NCI-H2081 (cell line): ENCODE measurements around the gene HIF1A.
A peak's percentile ranks its signal among the peaks of the same experiment; 100 is the strongest.
"Not testable (repeated sequence)": the region's sequence is repeated elsewhere in the genome, so short reads cannot be mapped to it uniquely, and the experiment has no call there.

Experiments used
- DNase-seq, 2 experiments: peaks; one replicate each; lab custom pipeline; 2025; lab: John Stamatoyannopoulos, UW

HIF1A gene

DNA sequence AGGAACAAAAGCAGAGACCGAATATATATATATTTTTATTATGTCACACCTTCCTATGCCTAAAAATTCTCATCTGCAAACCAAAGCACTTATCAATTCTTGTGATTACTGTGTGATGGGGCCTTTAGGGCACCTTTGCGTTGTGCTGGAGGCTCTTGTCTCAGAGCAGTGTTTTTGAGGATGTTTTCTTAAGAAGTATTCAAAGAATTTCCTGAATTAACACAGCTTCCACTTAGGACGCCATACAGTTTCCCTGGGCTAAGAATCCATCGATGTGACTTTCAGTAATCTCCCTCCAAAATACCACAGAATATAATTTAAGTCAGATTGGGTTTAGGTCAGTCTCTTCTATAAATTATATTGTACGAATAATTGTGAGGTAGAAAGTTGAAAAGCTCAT lies 22.0 kb upstream of the HIF1A start:
- no peak for DNase-seq

- no peak for DNase-seq
Observed at GRCh38 chr14:61675291-61675690, 20.0 kb upstream of the HIF1A start.

GRCh38 chr14:61677479-61677878 lies 17.8 kb upstream of the HIF1A start:
- DNase-seq, result no peak

DNA sequence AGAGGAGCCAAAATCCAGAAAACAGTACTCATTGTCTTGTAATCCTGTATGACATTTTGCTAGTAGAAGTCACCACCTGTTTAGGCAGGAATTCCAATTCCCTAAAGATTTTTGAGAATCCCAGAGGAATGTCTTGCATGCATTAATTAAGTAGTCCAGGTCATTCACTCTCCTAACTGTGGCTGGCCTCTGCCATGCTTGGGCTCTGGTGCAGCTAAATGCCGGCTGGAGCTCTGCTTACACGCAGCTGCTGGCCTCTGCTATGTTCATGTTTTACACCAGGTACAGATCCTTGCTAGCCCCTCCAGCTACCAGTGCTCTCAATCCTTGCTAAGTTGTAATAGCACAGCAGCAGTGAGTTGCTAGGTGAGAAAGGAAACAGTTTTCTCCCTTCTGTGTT lies 16.3 kb upstream of the HIF1A start:
- DNase-seq, result no peak

DNA sequence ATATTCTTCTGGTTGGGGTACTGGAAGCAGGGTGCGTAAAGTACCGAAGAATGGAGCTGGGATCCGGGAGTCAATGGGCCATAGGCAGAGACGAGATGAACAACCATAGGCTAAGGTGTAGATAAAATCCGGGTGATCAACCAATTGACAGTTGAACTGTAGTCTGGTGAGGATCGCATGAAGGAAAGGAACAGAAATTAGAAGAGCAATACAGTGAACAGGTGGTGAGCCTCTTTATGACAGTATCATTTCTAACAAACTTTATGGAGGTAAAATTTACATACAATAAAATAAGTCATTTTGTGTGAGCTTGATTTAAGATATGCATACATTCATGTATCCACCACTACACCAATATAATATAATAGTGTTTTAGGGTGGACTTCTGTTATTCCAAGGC lies 13.9 kb upstream of the HIF1A start:
- DNase-seq, result no peak

DNA sequence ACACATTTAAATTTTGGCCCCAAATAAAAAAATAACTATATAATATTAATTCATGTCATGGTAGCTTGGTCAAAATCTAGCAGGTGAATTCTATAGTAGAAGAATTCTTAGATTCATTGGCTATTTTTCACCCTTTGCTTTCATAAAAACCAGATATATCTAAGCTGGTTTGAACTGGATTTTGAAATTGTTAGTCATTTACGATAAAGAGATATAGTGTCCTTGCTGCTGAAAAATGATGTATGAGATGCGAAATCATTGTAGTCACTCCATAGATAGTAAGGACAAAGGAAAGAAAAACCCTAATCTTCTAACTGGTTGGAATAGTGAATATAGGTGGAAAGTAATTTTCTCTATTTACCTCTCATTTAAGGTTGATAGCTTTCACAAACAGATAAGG lies 12.2 kb upstream of the HIF1A start:
- no peak for DNase-seq

DNA sequence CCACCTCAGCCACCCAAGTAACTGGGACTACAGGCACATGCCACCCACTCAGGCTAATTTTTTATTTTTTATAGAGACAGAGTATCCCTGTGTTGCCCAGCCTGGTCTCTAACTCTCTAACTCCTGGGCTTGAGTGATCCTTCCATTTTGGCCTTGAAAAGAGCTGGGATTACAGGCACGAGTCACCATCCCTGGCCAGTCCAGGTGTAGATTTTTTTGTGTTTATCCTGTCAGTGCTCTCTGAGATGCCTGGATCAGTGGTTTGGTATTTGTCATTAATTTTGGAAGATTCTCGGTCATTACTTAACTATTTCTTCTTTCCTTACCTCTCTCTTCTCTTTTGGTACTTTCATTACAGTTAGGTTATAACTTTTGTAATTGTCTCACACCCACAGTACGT lies 5.3 kb upstream of the HIF1A start:
- DNase-seq, result no peak

DNA sequence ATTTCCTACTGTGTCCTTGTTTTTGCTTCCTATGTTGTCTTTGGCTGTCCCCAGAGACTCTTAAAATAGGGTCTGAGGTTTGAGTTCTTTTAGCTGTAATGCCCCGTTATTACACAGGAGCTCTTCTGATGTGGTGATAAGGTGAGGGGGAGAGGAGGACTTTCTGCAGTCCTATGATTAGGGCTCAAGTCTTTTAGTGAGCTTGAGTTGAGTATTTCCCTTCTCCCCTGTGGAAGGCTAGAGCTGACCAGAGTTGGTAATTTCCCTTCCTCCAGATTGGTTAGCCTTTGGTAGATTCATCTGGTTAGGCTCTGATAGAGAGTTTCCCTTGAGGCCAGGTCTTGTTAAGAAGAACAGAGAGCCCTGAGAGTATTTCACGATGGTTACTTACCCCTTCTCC lies 4.3 kb upstream of the HIF1A start:
- no peak for DNase-seq

DNA sequence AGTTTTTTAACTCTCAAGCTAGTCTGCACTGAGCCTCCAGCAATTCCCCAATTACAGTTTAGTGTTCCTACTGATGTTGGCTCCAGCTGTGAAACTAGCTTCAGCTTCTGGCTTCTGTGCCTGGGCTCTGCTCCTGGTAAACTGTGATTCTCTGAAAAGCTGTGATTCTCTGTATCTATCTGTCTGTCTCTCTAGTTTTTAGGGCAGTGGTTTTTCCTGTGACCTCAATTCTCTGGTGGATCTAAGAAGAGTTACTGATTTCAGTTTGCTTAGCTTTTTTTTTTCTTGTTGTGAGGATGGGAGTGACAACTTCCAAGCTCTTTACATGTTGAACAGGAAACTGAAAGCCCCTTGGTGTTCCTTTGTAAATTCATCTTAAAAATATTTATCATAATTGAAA lies 3.8 kb upstream of the HIF1A start:
- DNase-seq, result no peak

DNA sequence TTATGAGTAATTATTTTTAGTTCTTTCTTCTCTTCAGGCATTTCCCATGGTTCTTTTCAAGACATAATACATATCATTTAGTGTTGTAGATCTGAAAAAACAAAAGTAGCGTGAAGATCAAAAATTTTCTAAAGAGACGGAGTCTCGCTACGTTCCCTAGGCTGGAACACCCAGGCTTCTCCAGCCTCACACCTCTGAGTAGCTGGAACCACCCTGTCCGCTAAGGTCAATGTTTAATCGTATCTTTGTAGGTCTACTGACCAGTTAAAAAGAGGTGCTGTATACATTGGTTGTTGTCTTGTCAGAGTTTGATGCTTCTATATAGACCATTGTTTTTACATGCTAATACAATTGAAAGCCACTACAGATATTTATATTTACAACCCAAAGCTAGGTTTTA lies 1.3 kb upstream of the HIF1A start:
- no peak for DNase-seq

GRCh38 chr14:61695695-61696527 lies 598 bp downstream of the HIF1A start:
- DNase-seq, result peak; percentile 73 to 74

GRCh38 chr14:61696753-61697318 lies 1.5 kb downstream of the HIF1A start:
- DNase-seq, result no peak

DNA sequence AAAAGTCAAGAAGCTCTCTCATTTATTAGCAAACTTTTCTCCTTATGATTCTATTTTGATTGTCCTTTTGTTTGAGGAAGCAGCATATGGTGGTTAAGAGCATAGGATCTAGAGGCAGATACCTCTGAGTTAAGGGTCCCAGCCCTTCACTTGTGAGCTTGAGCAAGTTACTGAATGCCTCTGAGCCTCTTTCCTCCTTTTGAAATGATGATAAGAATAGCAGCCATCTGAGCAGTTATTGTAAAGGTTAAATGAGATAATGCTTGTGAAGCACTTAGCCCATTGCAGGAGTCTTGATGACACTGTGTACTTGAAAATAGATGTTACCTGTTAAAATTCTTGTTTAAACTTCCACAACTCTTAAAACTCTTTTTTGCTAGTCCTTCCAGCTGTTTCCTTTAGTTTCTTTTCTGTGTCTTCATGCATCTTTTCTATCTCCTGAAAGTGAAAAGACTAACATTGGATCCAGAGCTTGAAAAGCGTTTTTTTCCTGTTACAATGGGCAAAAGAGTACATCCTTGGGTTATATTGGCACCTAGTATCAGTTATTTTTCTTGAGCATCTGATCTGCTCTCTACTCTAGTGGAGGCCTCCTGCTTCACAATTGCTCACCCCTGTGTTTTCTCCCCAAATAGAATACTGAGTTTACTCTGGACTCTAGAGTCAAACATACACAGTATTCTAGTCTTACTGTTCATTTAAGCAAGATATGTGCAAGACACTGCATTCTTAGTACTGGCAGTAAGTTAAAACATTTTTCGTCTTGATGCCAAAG lies 3.1 kb downstream of the HIF1A start:
- DNase-seq, result no peak

DNA sequence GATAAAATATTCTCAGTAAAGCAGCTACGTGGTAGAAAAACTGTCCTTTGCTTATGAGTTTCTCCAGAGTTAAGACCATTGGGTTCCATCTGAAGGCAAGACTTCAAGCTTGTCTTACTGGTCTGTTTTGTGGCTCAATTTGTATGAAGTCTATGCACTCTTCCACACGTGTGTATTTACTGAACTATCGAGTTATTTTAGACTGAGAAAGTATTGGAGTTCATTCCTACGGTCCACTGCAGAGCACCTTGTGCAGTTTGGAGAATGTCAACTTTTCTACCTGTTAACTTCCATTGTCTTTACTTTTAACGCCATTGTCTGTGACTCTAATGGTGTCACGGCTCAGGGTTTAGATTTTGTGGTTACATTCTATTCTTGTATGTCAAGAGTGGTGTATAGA lies 3.7 kb downstream of the HIF1A start:
- DNase-seq, result no peak

DNA sequence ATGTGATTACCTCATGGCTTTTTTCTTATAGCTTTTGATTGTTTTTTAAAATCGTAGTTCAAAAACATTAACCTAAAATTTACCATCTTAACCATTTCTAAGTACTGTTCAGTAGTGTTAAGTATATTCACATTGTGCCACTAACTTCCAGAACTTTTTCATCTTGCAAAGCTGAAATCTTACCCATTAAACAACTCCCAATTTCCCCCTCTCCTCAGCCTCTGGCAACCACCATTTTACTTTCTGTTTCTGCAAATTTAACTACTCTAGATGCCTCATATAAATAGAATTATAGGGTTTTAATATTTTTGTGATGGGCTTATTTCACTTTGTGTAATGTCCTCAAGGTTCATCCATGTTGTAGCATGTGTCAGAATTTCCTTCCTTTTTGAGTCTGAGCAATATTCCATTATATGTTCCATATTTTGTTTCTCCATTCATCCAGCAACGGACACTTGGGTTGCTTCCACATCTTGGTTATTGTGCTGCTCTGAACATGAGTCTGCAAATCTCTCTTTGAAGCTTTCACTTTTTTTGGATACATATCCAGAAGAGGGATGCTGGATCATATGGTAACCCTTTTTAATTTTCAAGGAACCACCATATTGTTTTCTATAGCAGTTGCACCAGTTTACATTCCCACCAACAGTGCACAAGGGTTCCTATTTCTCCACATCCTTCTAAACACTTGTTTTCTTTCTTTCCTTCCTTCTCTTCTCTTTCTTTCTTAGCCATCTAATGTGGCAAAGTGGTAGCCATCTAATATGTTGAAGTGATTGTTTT lies 5.0 kb downstream of the HIF1A start:
- no peak for DNase-seq

DNA sequence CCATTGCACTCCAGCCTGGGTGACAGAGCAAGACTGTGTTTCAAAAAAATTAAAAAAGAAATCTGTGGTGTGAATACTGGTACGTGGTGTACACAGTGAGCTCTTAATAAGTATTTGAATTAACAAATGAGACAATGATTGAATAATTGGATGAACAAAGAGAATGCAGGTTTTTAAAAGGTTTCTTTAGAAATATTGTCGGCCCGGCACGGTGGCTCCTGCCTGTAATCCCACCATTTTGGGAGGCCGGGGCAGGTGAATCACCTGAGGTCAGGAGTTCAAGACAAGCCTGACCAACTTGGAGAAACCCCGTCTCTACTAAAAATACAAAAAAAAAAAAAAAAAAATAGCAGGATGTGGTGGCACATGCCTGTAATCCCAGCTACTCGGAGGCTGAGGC lies 6.6 kb downstream of the HIF1A start:
- no peak for DNase-seq

GRCh38 chr14:61703342-61704129 lies 8.2 kb downstream of the HIF1A start:
- DNase-seq, result no peak

- DNase-seq, result no peak
Observed at GRCh38 chr14:61704554-61704953, 9.2 kb downstream of the HIF1A start.

DNA sequence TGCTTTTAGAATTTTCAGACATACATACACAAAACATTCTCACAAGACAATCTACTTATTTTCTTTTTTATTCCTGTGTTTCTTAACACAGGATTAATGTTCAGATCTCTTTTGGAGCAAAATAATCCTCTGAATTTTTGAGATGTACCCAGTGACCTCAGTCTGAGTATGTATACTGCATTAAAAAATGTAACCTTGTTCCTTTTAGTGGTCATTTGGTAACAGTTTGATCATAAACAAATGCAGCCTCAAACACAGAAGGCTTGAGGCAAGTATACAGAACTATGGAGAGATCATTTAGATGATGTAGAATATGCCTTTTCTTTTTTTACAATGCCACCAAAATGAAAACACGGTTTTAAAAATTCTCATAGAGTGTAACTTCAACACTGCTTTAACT lies 9.7 kb downstream of the HIF1A start:
- no peak for DNase-seq

DNA sequence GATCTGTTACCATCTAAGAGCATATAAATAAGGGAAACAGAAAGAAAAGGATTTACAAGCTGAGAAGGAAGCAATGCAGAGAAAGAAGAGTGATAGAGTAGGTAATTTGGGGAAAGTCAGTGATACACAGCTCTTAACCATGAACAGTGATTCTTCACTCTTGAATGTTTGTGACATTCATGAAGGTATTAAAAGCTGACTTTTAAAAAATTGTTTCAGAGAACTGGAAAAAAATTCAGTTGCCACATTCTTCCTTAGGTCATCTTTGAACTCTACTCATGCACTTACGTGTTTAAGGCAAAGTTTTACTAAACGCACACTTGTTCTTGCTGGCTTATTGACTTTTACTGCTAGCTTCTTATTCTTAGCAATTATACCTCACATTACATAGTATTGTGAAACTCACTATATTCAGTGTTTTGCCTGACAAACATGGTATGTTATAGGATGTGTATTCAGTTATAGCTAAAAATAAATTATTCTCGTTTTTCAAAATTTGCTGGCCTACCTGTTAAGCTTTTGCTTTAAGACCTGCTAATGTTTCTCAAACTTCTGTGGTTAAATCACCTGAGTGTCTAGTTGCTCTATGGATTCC lies 10.9 kb downstream of the HIF1A start:
- DNase-seq, result no peak

DNA sequence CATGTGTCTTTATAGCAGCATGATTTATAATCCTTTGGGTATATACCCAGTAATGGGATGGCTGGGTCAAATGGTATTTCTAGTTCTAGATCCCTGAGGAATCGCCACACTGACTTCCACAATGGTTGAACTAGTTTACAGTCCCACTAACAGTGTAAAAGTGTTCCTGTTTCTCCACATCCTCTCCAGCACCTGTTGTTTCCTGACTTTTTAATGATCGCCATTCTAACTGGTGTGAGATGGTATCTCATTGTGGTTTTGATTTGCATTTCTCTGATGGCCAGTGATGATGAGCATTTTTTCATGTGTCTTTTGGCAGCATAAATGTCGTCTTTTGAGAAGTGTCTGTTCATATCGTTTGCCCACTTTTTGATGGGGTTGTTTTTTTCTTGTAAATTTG lies 12.5 kb downstream of the HIF1A start:
- DNase-seq, result not testable (repeated sequence)
